HepG2 (cell line): ENCODE results near the gene UBQLN1. TPM values are rescaled to one million over a fixed set of nuclear protein-coding genes. Genes with fewer than 3 reads are reported as not detected.

Experiments
- CTCF ChIP-seq: sonication (generic); formaldehyde crosslinking; IDR thresholded peaks from 2 replicates; pipeline ENCODE4 v1.5.0; 2020; ENCODE audit warnings: mild to moderate bottlenecking, missing genetic modification reagents, moderate library complexity
- HNF1A ChIP-seq, 2 experiments: sonication (generic) in 1 of 2; formaldehyde crosslinking in 1 of 2; IDR thresholded peaks; 2 replicates each; pipeline versions ENCODE4 v1.4.0 to v1.6.1; 2016 to 2020; ENCODE audit warnings: borderline replicate concordance in 1 of 2, low read depth in 1 of 2, mild to moderate bottlenecking in 1 of 2, missing genetic modification reagents in 1 of 2
- KLF15 ChIP-seq: sonication (generic); formaldehyde crosslinking; IDR thresholded peaks from 2 replicates; pipeline ENCODE4 v1.8.1; 2023; ENCODE audit warnings: borderline replicate concordance, mild to moderate bottlenecking, inconsistent platforms, missing genetic modification reagents, mixed read lengths
- NPAS2 ChIP-seq: sonication (generic); formaldehyde crosslinking; IDR thresholded peaks from 2 replicates; pipeline ENCODE4 v1.8.0; 2022; ENCODE audit warnings: mild to moderate bottlenecking, missing genetic modification reagents, borderline replicate concordance
- ZNF138 ChIP-seq: sonication (generic); formaldehyde crosslinking; IDR thresholded peaks from 2 replicates; pipeline ENCODE4 v1.5.0; 2020; ENCODE audit warnings: mild to moderate bottlenecking, low read depth, missing genetic modification reagents
- ZNF883 ChIP-seq: sonication (generic); formaldehyde crosslinking; IDR thresholded peaks from 2 replicates; pipeline ENCODE4 v1.5.1; 2020; ENCODE audit warnings: mild to moderate bottlenecking, missing genetic modification reagents; ENCODE audit errors: not compliant biosample characterization
- polyA plus RNA-seq, 8 experiments: library from polyadenylated mRNA; depleted of rRNA in 3 of 8; stranded (reverse) in 7 of 8; unstranded in 1 of 8; fragments of >200 nt; fragmentation: Illumina TruSeq in 4 of 8; extraction: Trizol in 4 of 8; gene quantifications; 2 replicates each; pipeline versions ENCODE4 v1.2.1 to v1.2.3, GENCODE V29; 2011 to 2016; ENCODE audit warnings: low read depth in 4 of 8, missing spikeins in 1 of 8, mixed read lengths in 1 of 8; ENCODE audit not compliant: insufficient read depth in 1 of 8
- total RNA-seq, 5 experiments: library from RNA; depleted of rRNA; stranded (reverse); fragments of >200 nt; fragmentation: Illumina TruSeq; extraction: Trizol; gene quantifications; 2 replicates each; pipeline ENCODE4 v1.2.3, GENCODE V29; 2016; ENCODE audit warnings: low read depth in 1 of 5

The UBQLN1 gene
- total and polyA plus RNA-seq, 2 of the 13 experiments (the other 11 are each of a cell fraction or from before 2014, with no cell fraction given), result 78.1 to 83.8 TPM

GRCh38 chr9:83724436-83724835 is 16.7 kb upstream of the UBQLN1 start (continued):
- TF ChIP-seq HNF1A (IDR thresholded peaks at IDR 0.05; ENCODE audit: low read depth) (no peak), HNF1A (CRISPR knock-in tag; IDR thresholded peaks at IDR 0.05; ENCODE audit: borderline replicate concordance) (no peak), KLF15 (CRISPR knock-in tag) (no peak), ZNF138 (CRISPR knock-in tag) (no peak), NPAS2 (CRISPR knock-in tag) (no peak), CTCF (no peak), ZNF883 (CRISPR knock-in tag) (no peak)
